Stimulated activated CD4-positive, alpha-beta T cell treated with anti-CD3 and anti-CD28 coated beads, Interleukin-15, amount 100 ng/mL, for 48 hours (primary cell): Measurements from ENCODE around the gene TBXA2R.
"Not testable (repeated sequence)": the region's sequence is repeated elsewhere in the genome, so short reads cannot be mapped to it uniquely, and the experiment has no call there.

ENCODE experiments used
- DNase-seq, 2 donors: peaks; one replicate each; pipeline ENCODE4 v3.0.0-alpha.2; 2020; ENCODE audit warnings: low read depth in 2 of 2

The TBXA2R gene

DNA sequence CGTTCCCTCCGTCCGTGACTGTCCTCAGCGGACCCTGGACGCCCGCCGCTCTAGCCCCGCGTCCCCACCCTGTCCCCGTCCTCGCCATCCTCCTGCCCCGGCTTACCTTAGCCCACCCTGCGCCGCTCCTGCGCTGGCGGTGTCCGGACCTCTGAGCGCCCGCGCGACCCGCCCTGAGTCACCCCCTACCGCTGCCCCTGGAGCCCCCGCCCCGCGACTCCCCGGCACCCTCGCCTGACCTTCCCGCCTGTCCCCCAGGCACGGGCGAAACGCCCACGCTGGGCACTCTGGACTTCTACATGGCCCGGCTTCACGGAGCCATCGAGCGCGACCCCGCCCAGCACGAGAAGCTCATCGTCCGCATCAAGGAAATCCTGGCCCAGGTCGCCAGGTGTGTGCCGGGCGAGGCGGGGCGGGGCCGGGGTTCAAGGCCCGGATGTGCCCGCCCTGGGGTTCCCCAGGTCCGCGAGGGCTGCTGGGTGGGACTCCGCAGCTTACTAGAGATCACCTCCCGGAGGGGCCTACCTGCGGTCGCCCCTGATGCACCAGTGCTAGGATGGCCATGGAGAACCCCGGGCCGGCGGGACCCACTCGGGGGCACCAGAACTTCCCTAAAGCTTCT lies 28.8 kb downstream of the TBXA2R start:
- no peak for DNase-seq

DNA sequence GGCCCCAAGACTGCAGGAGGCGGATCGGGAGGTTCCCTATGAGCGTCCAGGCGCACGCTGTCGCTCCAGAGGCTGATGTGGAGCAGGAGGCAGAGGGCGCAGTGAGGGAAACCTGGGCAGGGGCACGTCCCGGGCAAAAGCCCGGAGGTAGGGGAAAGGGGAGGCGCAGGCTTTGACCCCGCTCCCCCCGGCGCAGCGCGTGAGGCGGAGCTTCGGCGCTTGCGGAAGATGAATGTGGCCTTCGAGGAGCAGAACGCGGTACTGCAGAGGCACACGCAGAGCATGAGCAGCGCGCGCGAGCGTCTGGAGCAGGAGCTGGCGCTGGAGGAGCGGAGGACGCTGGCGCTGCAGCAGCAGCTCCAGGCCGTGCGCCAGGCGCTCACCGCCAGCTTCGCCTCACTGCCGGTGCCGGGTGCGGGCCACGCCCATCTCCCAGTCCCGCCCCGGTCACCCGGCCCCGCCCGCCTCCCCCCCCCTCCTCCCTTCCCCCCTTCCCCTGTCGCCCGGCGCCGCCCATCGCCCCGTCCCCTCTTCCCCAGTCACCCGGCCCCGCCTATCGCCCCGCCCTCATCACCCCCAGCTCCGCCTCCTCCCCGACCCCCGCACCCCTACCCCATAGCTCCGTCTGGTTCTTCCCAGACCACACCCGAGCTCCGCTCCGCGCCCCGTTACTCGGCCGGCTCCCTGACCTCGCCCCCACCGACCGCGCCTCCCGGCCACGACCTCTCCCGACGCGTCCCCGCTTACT lies 29.8 kb downstream of the TBXA2R start:
- no peak for DNase-seq

DNA sequence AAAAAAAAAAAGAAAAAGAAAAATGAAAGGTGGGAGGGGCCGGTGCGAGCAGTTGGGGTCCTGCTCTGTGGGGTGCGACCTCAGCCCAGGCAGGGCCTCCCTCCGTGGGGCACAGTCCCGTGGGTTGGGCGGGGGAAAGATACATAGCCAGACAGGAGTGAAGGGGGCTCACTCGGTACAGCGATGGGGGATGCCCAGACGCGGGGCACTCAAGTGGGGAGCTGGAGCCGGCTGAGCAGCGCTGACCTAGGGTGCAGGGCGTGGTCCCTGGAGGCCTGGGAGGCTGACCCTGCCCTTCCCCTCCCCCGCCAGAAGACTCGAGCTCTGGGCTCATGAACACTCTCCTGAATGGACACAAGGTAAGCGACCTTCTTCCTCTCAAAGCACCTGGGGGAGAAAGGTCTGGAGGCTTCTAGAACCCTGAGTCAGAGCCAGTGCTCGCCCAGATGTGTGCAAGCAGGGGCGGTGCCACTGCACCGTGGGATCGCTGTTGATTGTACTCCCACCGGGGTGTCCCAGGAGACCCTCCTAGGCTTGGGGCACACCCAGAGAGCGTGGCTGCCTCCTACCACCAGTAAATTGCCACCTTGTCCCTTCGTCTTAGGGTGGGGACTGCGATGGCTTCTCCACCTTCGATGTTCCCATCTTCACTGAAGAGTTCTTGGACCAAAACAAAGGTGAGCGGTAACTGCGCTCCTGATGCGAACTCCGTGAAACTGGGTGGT lies 30.6 kb downstream of the TBXA2R start:
- DNase-seq: no peak

DNA sequence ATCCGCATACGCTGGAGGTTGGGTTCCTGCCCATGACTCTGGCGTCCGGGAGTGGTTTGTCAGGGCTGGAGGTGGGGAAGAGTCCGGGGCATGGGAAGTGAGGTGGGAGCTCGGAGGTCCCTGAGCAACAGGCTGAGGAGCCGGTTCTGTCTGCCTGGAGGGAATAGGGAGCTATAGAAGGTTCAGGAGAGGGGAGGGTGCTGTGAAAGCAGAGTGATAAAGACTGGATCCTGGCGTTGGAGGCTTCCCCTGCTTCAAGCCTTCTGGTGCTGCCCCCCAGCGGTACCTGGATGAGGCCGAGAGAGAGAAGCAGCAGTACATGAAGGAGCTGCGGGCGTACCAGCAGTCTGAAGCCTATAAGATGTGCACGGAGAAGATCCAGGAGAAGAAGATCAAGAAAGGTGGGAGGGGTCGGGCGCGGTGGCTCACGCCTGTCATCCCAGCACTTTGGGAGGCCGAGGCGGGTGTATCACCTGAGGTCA lies 31.4 kb downstream of the TBXA2R start:
- DNase-seq: no peak

DNA sequence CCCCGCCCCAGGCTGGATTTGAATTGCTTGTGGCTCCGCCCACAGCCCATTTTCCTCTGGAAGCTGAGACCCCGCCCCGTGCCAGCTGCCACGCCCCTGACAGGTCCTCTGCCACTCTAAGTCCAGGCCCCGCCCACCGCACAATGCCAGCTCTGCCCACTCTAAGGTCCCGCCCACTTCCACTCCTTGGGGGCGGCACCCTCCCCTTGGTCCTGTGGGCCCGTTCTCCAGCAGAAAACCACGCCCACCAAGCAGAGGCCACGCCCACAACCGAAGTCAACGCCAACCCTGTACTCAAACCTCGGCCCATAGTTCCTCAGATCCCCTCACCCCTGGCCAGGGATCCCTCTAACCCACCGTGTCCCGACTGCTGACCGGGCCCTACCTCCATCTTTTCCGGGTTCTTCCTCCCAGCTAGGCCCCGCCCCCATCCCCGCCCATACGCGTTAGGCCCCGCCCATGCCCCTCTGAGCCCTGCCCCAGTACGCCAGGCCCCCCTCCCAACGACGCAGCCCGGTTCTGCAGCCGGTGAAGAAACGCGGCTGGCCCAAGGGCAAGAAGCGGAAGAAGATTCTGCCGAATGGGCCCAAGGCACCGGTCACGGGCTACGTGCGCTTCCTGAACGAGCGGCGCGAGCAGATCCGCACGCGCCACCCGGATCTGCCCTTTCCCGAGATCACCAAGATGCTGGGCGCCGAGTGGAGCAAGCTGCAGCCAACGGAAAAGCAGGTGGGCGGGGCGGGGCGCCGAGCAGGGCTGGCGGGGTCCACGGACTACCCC lies 32.6 kb downstream of the TBXA2R start:
- DNase-seq: peak; percentile 94 to 95

DNA sequence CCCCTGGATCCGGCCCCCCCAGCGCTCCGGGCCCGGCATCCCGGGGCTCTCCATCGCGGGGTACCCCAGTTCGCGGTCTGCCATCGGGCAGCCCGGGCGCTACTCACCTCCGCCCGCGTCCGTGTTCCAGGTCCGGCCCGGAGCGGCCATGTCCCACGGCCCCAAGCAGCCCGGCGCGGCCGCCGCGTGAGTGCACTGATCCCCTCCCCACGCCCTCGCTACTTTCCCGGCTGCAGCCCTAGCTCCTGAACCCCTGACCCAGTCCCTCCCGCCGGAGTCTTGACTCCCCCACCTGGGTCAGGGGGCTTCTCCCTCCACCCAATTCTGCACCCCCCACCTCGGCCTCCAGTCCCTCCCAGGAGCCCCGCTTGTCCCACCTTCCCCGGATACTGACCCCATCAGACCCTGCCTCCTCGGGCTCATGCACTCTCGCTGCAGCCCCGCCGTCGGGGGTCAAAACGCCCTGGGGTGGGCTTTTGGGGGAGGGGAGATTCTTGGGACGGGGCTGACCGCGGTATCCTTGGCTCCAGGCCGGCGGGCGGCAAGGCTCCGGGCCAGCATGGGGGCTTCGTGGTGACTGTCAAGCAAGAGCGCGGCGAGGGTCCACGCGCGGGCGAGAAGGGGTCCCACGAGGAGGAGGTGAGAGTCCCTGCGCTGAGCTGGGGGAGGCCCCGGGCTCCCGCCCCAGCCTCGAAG lies 33.4 kb downstream of the TBXA2R start:
- DNase-seq: no peak

DNA sequence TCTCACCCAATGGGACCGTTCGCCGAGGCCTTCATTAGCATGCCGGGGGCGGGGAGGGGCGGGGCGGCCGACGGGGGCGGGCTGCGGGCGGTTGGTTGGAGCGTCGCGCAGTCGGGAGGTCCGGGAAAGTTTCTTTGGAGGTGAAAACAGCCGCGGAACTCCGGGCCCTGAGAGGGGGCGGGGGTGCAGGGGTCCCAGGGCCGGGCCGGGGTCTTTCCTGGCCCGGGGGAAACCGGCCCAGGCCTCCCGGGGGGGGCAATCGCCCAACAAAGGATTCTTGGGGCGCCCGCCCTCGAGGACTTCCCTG lies 33.9 kb downstream of the TBXA2R start, which contains the start of gene HMG20B:
TSS of gene HMG20B (plus strand) at position 90 of the 307 bp plus-strand sequence. CDS start 366 bp downstream, outside the sequence.
- no peak for DNase-seq

DNA sequence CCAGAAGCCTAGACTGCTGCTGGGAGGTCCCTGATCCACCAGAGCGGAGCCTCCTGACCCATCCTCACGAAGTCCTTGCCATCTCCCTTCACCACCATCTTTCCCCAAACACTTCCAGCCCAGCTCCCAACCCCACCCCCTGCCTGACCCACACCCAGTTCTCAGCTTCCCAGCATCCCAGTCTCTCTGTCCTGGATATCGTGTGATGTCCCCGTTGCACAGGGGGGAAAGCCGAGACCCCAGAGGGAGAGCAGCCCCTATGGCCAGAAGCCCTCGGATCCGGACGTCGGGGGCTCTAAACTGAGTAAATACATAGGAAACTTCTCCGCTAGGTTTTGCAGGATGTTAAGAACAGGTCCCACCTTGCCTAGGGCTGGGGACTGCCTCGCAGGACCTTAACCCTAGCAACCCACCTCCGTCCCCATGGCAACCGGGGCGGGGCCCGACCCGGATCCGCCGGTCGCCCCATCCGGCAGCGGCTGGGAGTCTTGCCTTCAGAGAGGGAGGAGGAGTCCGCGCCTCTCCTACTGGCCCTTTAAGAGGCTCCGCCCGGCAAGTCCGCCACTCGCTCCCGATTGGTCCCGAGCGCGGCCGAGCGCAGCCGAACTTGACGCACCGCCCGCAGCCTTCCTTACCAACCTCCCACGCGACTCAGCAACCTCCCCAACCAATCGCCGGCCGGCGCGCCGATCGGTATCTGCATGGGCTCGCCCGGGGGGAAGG lies 34.4 kb downstream of the TBXA2R start:
- peak; percentile 100 for DNase-seq

DNA sequence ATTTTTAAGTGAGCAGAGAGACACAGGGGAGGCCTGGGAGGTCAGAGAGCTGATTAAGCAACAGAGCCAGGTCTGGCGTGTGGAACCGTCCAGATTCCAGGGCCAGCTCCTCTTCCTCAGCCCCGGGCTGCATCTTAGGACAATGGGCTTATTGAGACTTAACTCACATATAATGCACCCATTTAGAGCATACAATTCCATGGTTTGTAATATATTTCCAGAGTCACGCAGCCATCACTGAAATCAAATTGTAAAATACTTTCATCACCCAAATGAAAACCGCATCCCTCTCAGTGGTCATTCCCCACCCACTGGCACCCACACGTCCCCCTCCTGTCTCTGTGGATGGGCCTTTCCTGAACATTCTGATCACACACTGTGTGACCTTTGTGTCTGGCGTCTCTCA lies 36.1 kb downstream of the TBXA2R start:
- no peak for DNase-seq

DNA sequence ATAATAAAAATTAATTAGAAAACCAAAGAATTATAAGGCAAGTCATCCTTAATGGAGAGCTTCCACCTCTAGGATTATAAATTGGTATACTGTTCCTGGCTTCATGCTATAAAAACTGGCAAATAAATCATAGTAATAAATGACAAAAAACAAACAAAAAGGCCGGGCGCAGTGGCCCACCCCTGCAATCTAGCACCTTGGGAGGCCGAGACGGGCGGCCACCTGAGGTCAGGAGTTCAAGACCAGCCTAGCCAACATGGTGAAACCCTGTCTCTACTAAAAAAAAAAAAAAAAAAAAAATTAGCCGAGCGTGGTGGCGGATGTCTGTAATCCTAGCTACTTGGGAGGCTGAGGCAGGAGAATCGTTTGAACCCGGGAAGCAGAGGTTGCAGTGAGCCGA lies 36.6 kb downstream of the TBXA2R start:
- DNase-seq: not testable (repeated sequence)

DNA sequence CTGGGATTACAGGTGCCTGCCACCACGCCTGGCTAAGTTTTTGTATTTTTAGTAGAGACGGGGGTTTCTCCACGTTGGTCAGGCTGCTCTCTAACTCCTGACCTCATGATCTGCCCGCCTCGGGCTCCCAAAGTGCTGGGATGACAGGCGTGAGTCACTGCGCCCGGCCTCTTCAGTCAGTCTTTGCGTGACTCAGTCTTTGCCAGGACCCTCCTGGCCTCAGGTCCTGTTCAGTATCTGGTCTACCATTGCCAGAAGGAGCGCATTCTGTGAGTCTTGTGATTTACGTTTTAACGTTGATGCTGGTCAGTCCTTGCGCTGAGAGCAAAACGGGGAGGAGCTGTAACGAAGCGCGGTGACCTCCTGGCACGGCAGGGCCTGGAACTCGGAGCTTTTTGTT lies 41.5 kb downstream of the TBXA2R start:
- no peak for DNase-seq

DNA sequence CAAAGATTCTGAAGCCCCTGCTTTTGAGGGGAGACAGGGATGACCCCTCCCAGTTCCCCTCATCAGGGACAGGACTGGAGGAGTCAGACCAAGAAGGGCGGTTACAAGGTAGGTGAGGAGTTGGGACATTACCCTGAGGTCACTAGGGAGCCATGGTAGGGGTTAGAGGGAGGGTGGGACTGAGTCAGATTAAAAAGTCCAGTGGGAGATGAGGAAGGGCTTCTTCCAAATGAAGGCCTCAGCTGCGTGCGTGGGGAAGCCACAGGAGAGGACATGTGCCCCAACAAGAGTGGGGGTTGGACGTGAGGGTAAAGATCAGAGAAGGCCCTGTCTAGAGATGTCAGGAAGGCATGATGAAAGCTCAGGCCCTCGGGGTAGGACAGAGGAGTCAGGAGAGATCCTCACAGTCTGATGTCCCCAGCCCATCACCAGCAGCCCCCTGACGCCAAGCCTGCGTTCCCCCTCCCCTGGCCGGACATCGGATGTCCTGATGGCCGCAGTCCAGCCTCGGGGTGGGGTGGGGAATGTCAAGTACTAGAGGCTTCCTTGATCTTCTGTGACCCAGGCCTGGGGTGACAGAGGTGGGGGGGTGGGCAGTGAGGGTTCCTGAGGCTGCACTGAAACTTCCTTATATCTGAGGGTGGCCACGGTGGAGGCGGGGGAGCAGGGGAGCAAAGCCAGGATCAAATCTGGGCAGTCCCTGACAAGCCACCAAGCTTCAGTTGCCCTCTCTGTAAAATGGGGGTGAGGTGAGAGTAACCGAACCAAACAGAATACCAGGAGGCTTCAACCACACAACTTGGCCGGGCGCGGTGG lies 42.8 kb downstream of the TBXA2R start:
- DNase-seq: no peak

DNA sequence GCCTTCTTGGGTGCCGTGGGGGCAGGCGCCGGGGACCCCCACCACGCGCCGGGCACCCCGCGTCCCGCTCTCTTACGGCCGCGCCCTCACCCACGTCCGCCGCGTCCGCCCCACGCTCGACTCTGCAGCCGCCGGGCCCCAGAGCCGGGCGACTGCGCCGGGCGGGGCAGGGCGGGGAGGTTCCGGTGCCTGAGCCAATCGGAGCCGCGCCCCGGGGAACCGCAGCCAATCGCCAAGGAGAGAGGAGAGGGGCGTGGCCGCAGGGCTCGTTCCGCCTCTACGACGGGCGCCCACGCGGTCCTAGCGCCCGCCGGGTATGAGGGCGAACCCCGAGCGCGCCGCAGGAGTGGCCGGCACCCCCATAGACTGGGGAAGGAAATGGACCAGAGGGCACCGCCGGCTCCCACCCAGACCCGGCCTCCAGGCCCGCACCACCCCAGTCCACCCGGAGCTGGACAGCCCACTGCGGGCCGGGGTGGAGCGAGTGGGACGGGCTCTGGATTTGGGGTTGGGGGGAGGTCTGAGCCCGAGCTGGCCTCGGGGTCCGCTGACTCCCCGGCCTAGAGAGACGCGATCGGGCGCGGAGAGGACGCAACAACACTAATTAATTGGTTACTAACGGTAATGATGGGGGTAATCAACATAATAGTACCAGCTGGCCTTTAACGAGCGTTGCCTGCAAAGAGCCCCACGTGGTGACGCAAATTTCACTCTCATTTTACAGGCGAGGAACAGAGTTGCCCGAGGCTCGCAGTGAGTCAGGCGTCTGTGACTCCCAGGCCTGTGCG lies 49.0 kb downstream of the TBXA2R start, which contains the start of gene MFSD12:
TSS of gene MFSD12 (minus strand) at position 126 of the 788 bp plus-strand sequence. CDS start 183 bp downstream, outside the sequence.
- DNase-seq: peak; percentile 91 to 94

DNA sequence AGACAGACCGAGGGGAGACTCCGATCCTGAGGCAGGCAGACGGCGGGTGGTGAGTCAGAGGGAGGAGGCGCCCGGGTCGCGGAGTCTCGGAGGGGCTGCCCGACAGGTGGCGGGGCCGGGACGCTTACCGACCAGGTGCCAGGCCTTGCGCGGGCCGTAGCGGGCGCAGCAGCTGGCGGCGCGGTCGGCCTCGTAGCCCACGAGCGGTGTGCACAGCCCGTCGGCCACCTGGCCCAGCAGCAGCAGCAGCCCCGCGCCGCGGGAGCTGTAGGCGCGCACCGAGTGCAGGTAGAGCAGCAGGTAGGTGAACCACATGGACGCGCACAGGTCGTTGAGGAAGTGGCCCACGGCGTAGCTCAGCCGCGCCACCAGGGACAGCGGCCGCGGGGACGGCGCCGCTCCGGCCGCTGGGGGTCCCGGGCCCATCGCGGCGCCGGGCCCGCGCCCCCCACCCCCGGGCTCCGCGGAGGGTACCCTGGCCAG lies 49.7 kb downstream of the TBXA2R start:
- DNase-seq: peak in 1 of 2 donors; percentile 59

DNA sequence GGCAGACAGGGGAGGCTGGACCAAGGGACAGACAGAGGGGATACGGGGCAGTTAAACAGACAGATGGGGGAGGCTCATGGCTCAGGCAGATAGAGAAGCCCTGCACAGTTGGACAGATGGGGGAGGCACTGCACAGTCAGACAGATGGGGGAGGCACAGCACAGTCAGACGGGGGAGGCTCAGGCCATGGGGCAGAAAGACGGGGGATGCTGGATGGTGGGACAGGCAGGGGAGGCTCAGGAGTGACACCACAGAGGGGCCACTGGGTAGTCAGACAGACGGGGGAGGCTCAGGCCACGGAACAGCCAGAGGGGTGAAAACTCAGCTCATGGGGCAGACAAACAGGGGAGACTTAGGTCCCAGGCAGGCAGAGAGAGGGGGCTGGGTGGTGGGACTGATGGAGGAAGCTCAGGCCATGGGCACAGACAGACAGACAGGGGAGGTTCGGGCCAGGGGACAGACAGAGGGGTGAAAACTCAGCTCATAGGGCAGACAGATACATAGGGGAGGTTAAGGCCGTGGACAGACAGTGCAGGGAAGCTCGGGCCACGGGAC lies 50.2 kb downstream of the TBXA2R start:
- no peak for DNase-seq

DNA sequence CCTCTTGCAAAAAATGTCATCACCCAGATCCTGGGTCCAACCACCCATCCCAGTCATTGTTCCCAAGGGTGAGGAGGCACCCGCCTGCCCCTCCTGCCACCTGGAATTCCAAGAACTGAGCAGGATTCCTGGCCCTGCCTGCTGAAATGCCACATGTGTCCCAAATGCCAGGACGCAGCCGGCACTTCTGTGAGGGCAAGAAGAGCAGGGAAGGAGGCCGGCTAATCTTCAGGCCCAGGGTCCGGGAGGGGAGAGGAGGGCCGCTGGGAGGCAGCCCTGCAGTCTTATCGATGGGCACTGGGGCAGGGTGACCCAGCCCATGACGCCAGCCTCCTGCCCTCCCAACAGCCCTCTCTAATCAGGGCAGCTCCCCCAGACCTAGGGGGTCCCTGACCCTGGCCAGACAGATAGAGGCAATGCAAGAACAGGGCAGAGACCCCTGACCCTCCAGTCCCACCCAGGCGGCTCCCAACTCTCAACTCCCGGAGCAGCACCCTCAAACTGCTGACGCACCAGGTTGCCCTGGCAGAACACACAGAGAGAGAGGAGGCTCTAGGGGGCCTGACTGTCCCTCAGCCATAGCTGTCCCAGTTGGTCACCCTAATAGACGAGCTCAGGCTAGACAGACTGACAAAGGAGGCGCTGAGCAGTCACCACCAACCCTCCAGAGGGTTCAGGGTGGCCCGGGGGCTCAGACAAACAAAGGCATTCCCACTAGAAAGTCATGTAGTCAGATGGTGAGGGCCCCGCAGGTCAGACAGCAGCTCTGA lies 50.8 kb downstream of the TBXA2R start:
- no peak for DNase-seq

DNA sequence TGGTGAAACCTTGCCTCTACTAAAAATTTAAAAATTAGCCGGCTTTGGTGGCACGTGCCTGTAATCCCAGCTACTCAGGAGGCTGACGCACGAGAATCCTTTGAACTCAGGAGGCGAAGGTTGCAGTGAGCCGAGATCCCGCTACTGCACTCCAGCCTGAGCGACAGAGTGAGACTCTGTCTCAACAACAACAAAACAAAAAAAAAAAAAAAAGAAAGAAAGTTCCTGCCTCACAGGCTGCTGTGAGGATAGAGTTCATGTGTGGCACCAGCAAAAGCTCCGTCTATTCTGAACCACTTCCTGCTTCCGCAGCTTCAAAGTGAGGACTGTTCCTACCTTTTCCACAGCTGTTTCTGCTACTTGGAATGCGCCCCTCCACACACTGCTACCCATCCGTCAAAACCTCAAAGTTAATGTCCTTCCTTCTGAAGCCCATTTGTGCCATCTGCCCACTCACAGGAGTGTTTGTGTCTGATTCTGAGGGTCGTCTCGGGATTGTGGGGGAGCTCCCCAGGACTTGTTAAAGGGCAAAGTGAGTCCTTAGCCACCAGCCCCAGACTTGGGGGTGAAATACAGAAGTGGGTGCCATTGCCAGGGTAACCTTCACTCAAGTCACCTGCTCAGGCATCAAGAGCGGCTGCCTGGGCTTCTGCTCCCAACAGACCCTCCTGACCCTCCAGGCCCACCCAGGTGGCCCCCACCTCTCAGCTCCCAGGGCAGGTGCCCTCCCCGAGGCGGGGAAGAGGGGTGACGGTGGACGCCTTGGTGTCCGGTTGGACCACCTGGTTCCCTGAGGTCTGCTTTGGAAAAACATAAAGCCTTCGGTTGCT lies 52.2 kb downstream of the TBXA2R start:
- DNase-seq: no peak
